ENCODE results near the gene SNU13. TPM values are rescaled to one million over a fixed set of nuclear protein-coding genes. Genes with fewer than 3 reads are reported as not detected.
"Not testable (repeated sequence)": the region's sequence is repeated elsewhere in the genome, so short reads cannot be mapped to it uniquely, and the experiment has no call there.

The SNU13 gene
- total RNA-seq, 1 experiment from 2014 or later: 185 TPM

GRCh38 chr22:41648432-41648831 is 40.2 kb downstream of the SNU13 start:
- H3K36me3 ChIP-seq (ENCODE audit: insufficient read depth, low read length): peaks cover 52% of the 10 kb centered on the region; the same call in 1 of the 2 replicates
- H3K9me3 ChIP-seq (ENCODE audit: low read length): no peaks in the 10 kb centered on the region
- no peak overlapping the region for H2AFZ ChIP-seq (ENCODE audit: low read length)
- H3K4me3 ChIP-seq (ENCODE audit: low read length): no peak overlapping the region
- peak; percentile 53 for DNase-seq
- H3K4me1 ChIP-seq (ENCODE audit: low read length): peaks cover 17% of the 10 kb centered on the region
- H3K4me2 ChIP-seq (ENCODE audit: low read depth, low read length, poor library complexity, severe bottlenecking): no peak overlapping the region
- H3K27ac ChIP-seq (ENCODE audit: low read length): no peak overlapping the region
- no peaks in the 10 kb centered on the region for H4K20me1 ChIP-seq (ENCODE audit: insufficient read depth, low read depth, low read length)
- no peaks in the 10 kb centered on the region for H3K9me2 ChIP-seq (replicated peaks; ENCODE audit: insufficient read depth, low read length)
- H3K9ac ChIP-seq (ENCODE audit: low read length): no peak overlapping the region
- H3K27me3 ChIP-seq (ENCODE audit: low read length): no peaks in the 10 kb centered on the region
- peaks cover 41% of the 10 kb centered on the region for H3K79me2 ChIP-seq (ENCODE audit: low read length)

- Histone ChIP-seq H2AFZ (ENCODE audit: low read length) (no peak overlapping the region), H4K20me1 (ENCODE audit: insufficient read depth, low read depth, low read length) (no peaks in the 10 kb centered on the region), H3K4me2 (ENCODE audit: low read depth, low read length, poor library complexity, severe bottlenecking) (no peak overlapping the region), H3K9me3 (ENCODE audit: low read length) (no peaks in the 10 kb centered on the region), H3K36me3 (ENCODE audit: insufficient read depth, low read length) (peaks cover 53% of the 10 kb centered on the region; the same call in 1 of the 2 replicates), H3K4me1 (ENCODE audit: low read length) (peaks cover 17% of the 10 kb centered on the region), H3K9me2 (replicated peaks; ENCODE audit: insufficient read depth, low read length) (no peaks in the 10 kb centered on the region), H3K27me3 (ENCODE audit: low read length) (no peaks in the 10 kb centered on the region), H3K27ac (ENCODE audit: low read length) (no peak overlapping the region), H3K4me3 (ENCODE audit: low read length) (no peak overlapping the region), H3K79me2 (ENCODE audit: low read length) (peaks cover 47% of the 10 kb centered on the region), H3K9ac (ENCODE audit: low read length) (no peak overlapping the region)
- no peak for DNase-seq
Measured at GRCh38 chr22:41647771-41648170, 40.9 kb downstream of the SNU13 start.

- no peak overlapping the region for H3K4me2 ChIP-seq (ENCODE audit: low read depth, low read length, poor library complexity, severe bottlenecking)
- no peak overlapping the region for H3K9ac ChIP-seq (ENCODE audit: low read length)
- peaks cover 62% of the 10 kb centered on the region for H3K36me3 ChIP-seq (ENCODE audit: insufficient read depth, low read length)
- DNase-seq: no peak
- H3K4me3 ChIP-seq (ENCODE audit: low read length): no peak overlapping the region
- H2AFZ ChIP-seq (ENCODE audit: low read length): no peak overlapping the region
- no peaks in the 10 kb centered on the region for H3K27me3 ChIP-seq (ENCODE audit: low read length)
- H3K4me1 ChIP-seq (ENCODE audit: low read length): peaks cover 6% of the 10 kb centered on the region
- H3K9me3 ChIP-seq (ENCODE audit: low read length): no peaks in the 10 kb centered on the region
- no peaks in the 10 kb centered on the region for H3K9me2 ChIP-seq (replicated peaks; ENCODE audit: insufficient read depth, low read length)
- peaks cover 15% of the 10 kb centered on the region for H4K20me1 ChIP-seq (ENCODE audit: insufficient read depth, low read depth, low read length)
- H3K27ac ChIP-seq (ENCODE audit: low read length): no peak overlapping the region
- H3K79me2 ChIP-seq (ENCODE audit: low read length): peaks cover 59% of the 10 kb centered on the region
Measured at GRCh38 chr22:41642331-41643110, 46.1 kb downstream of the SNU13 start.

GRCh38 chr22:41641854-41642253 is 46.8 kb downstream of the SNU13 start:
- Histone ChIP-seq H3K9me3 (ENCODE audit: low read length) (no peaks in the 10 kb centered on the region), H3K4me2 (ENCODE audit: low read depth, low read length, poor library complexity, severe bottlenecking) (no peak overlapping the region), H3K27ac (ENCODE audit: low read length) (no peak overlapping the region), H3K27me3 (ENCODE audit: low read length) (no peaks in the 10 kb centered on the region), H3K9me2 (replicated peaks; ENCODE audit: insufficient read depth, low read length) (no peaks in the 10 kb centered on the region), H2AFZ (ENCODE audit: low read length) (no peak overlapping the region), H3K79me2 (ENCODE audit: low read length) (peaks cover 62% of the 10 kb centered on the region), H3K9ac (ENCODE audit: low read length) (no peak overlapping the region), H3K36me3 (ENCODE audit: insufficient read depth, low read length) (peaks cover 67% of the 10 kb centered on the region), H3K4me1 (ENCODE audit: low read length) (peaks cover 5% of the 10 kb centered on the region; the same call in 1 of the 2 replicates), H3K4me3 (ENCODE audit: low read length) (no peak overlapping the region), H4K20me1 (ENCODE audit: insufficient read depth, low read depth, low read length) (peaks cover 15% of the 10 kb centered on the region)
- DNase-seq: no peak

GRCh38 chr22:41638748-41639147 is 49.9 kb downstream of the SNU13 start:
- H3K9ac ChIP-seq (ENCODE audit: low read length): no peak overlapping the region
- no peak overlapping the region for H2AFZ ChIP-seq (ENCODE audit: low read length)
- H3K79me2 ChIP-seq (ENCODE audit: low read length): peaks cover 72% of the 10 kb centered on the region
- H3K4me2 ChIP-seq (ENCODE audit: low read depth, low read length, poor library complexity, severe bottlenecking): no peak overlapping the region
- H3K27me3 ChIP-seq (ENCODE audit: low read length): no peaks in the 10 kb centered on the region
- H3K4me3 ChIP-seq (ENCODE audit: low read length): no peak overlapping the region
- H3K36me3 ChIP-seq (ENCODE audit: insufficient read depth, low read length): peaks cover 75% of the 10 kb centered on the region
- H3K27ac ChIP-seq (ENCODE audit: low read length): no peak overlapping the region
- no peak for DNase-seq
- H4K20me1 ChIP-seq (ENCODE audit: insufficient read depth, low read depth, low read length): peaks cover 21% of the 10 kb centered on the region
- H3K9me2 ChIP-seq (replicated peaks; ENCODE audit: insufficient read depth, low read length): no peaks in the 10 kb centered on the region
- no peaks in the 10 kb centered on the region for H3K4me1 ChIP-seq (ENCODE audit: low read length)
- no peaks in the 10 kb centered on the region for H3K9me3 ChIP-seq (ENCODE audit: low read length)

GRCh38 chr22:41638124-41638523 is 50.5 kb downstream of the SNU13 start:
- no peak overlapping the region for H3K4me2 ChIP-seq (ENCODE audit: low read depth, low read length, poor library complexity, severe bottlenecking)
- no peaks in the 10 kb centered on the region for H3K9me2 ChIP-seq (replicated peaks; ENCODE audit: insufficient read depth, low read length)
- H3K27me3 ChIP-seq (ENCODE audit: low read length): no peaks in the 10 kb centered on the region
- H3K79me2 ChIP-seq (ENCODE audit: low read length): peaks cover 73% of the 10 kb centered on the region
- no peak overlapping the region for H3K4me3 ChIP-seq (ENCODE audit: low read length)
- H3K27ac ChIP-seq (ENCODE audit: low read length): no peak overlapping the region
- no peaks in the 10 kb centered on the region for H3K4me1 ChIP-seq (ENCODE audit: low read length)
- DNase-seq: no peak
- H3K9me3 ChIP-seq (ENCODE audit: low read length): no peaks in the 10 kb centered on the region
- peaks cover 21% of the 10 kb centered on the region for H4K20me1 ChIP-seq (ENCODE audit: insufficient read depth, low read depth, low read length)
- peaks cover 78% of the 10 kb centered on the region for H3K36me3 ChIP-seq (ENCODE audit: insufficient read depth, low read length)
- H3K9ac ChIP-seq (ENCODE audit: low read length): no peak overlapping the region
- H2AFZ ChIP-seq (ENCODE audit: low read length): no peak overlapping the region

- H3K4me3 ChIP-seq (ENCODE audit: low read length); H3K27ac ChIP-seq (ENCODE audit: low read length); H3K9ac ChIP-seq (ENCODE audit: low read length); H3K9me2 ChIP-seq (replicated peaks; ENCODE audit: insufficient read depth, low read length); H3K27me3 ChIP-seq (ENCODE audit: low read length); H3K4me1 ChIP-seq (ENCODE audit: low read length); H3K4me2 ChIP-seq (ENCODE audit: low read depth, low read length, poor library complexity, severe bottlenecking); DNase-seq; H3K9me3 ChIP-seq (ENCODE audit: low read length); H2AFZ ChIP-seq (ENCODE audit: low read length): not testable (repeated sequence)
- H3K79me2 ChIP-seq (ENCODE audit: low read length): peaks cover 68% of the 10 kb centered on the region
- peaks cover 74% of the 10 kb centered on the region for H3K36me3 ChIP-seq (ENCODE audit: insufficient read depth, low read length)
- H4K20me1 ChIP-seq (ENCODE audit: insufficient read depth, low read depth, low read length): peaks cover 21% of the 10 kb centered on the region
Measured at GRCh38 chr22:41637623-41638022, 51.0 kb downstream of the SNU13 start.

- Histone ChIP-seq H3K4me1 (ENCODE audit: low read length) (no peaks in the 10 kb centered on the region), H3K79me2 (ENCODE audit: low read length) (peaks cover 63% of the 10 kb centered on the region), H3K9ac (ENCODE audit: low read length) (no peak overlapping the region)
Measured at GRCh38 chr22:41636467-41636866, 52.2 kb downstream of the SNU13 start.

More at GRCh38 chr22:41636467-41636866, 52.2 kb downstream of the SNU13 start:
- Histone ChIP-seq H3K36me3 (ENCODE audit: insufficient read depth, low read length) (peaks cover 62% of the 10 kb centered on the region), H4K20me1 (ENCODE audit: insufficient read depth, low read depth, low read length) (peaks cover 16% of the 10 kb centered on the region), H3K9me2 (replicated peaks; ENCODE audit: insufficient read depth, low read length) (no peaks in the 10 kb centered on the region), H3K4me3 (ENCODE audit: low read length) (no peak overlapping the region), H3K4me2 (ENCODE audit: low read depth, low read length, poor library complexity, severe bottlenecking) (no peak overlapping the region), H3K9me3 (ENCODE audit: low read length) (no peaks in the 10 kb centered on the region), H2AFZ (ENCODE audit: low read length) (no peak overlapping the region), H3K27me3 (ENCODE audit: low read length) (no peaks in the 10 kb centered on the region), H3K27ac (ENCODE audit: low read length) (no peak overlapping the region)
- DNase-seq: no peak

Measured in Karpas-422 (cell line).